ENCODE results near the gene PSMB3.

Gene PSMB3

DNA sequence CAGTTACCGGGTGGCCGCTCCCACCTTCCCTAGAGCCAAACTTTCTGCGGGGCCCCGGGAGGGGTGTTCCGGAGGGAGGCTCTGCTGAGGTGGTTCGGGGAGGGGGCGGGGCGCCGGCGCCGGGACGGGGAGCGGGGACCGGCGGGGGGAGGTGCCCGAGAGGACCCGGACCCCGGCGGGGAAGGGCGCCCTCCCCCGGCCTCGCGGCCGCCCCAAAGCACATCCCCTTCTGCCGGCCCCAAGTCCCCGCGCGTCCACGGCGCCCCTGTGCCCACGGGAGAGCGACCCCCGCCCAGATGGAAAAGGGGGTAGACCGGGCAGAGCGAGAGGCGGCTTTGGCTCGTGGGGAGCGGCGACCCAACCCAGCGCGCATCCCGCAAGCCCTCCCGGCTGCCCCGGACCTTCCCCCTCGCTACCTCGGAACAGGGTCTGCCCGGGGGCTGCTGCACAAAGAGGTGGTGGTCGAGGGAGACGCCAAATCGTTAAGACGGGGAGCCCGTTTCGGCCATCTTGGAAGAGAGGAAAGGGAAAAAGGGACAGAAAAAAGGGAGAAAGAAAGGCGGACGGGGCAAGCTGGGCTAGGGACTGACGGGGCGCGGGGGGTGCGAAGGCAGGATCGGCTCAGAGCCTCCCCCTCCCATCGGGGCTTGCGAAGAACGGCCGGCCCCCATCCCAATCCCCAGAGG lies 4.9 kb upstream of the PSMB3 start:
- no peak for TF ChIP-seq GATA3 (IDR thresholded peaks at IDR 0.05; ENCODE audit: low read depth, low read length)
- no peak for TF ChIP-seq GATA2 (IDR thresholded peaks at IDR 0.05; ENCODE audit: low read depth, low read length)

- TF ChIP-seq GATA2 (IDR thresholded peaks at IDR 0.05; ENCODE audit: low read depth, low read length) (no peak), GATA3 (IDR thresholded peaks at IDR 0.05; ENCODE audit: low read depth, low read length) (no peak)
These were observed 4.2 kb upstream of the PSMB3 start, which contains the start of gene PCGF2 for GRCh38 chr17:38748149-38748891. PCGF2 (minus strand) TSS chr17:38748336; CDS start chr17:38740402, 7,934 bp downstream.

DNA sequence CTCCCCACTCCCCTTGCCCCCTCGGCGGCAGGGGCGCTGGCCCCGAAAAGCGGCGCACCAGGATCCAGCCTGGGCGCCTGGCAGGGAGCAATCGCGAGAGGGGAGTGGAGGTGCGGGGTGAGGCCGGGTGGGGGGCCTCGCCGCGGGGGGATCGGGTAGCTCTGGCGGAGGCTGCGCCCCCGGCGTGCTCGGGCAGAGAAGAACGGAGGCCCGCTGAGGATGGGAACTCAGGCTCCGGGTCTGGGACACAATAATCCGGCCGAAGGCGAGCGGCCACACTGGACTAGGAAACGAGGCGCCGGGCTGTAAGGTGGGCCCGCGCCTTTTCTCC lies 3.7 kb upstream of the PSMB3 start:
- TF ChIP-seq GATA3 (IDR thresholded peaks at IDR 0.05; ENCODE audit: low read depth, low read length) (no peak), GATA2 (IDR thresholded peaks at IDR 0.05; ENCODE audit: low read depth, low read length) (no peak)

DNA sequence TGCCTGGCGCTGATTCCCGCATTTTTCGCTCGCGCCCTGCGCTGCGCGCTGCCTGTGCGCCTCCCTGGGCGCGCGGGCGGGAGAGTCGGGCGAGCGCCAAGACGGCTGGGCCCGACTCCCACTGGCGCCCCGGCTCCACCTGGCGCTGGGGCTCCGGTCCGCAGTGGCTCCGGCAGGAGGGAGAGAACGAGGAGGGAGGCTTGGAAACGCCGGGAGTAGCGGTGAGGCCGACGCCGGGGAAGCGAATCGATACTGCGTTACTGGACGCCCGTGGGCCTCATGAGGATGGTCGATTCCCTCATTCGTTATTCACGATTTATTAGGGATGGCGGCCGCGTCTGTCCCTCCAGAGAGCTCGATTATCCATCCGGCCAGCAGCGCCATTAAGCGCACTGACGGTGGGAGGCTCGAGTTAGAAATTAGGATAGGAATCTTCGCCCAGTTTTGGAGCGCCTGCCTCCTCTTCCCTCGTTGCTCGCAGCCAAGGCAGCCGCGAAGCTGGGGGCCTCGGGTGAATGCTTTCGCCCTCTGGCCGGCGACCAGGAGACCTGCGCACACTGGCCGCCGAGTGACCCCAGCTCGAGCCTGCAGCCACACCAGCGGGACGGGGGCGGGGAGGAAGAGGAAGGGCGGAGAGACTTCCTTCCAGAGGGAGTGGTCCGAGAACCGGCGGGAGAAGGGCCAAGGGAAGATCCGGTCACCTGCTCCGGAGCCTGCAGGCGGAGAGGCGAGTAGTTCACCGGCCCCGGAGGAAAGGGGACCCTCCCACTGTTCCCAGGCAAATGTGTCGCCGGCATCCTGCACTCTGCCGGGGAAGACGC lies 3.1 kb upstream of the PSMB3 start:
- TF ChIP-seq GATA3 (IDR thresholded peaks at IDR 0.05; ENCODE audit: low read depth, low read length) (no peak), GATA2 (IDR thresholded peaks at IDR 0.05; ENCODE audit: low read depth, low read length) (no peak)

DNA sequence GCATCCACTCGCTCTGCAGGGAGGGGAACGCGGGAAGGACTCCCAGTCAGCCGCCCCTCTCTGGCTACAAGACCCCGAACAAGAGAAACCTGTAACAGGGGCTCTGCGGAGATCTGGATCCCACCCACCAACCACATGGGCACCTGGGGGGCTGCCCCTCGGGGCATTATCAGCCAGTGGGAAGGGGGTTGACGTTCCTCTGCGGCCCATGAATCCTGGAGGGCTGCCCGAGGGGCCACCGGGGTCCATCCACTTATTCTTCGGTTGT lies 2.6 kb upstream of the PSMB3 start:
- TF ChIP-seq GATA3 (IDR thresholded peaks at IDR 0.05; ENCODE audit: low read depth, low read length) (no peak), GATA2 (IDR thresholded peaks at IDR 0.05; ENCODE audit: low read depth, low read length) (no peak)

DNA sequence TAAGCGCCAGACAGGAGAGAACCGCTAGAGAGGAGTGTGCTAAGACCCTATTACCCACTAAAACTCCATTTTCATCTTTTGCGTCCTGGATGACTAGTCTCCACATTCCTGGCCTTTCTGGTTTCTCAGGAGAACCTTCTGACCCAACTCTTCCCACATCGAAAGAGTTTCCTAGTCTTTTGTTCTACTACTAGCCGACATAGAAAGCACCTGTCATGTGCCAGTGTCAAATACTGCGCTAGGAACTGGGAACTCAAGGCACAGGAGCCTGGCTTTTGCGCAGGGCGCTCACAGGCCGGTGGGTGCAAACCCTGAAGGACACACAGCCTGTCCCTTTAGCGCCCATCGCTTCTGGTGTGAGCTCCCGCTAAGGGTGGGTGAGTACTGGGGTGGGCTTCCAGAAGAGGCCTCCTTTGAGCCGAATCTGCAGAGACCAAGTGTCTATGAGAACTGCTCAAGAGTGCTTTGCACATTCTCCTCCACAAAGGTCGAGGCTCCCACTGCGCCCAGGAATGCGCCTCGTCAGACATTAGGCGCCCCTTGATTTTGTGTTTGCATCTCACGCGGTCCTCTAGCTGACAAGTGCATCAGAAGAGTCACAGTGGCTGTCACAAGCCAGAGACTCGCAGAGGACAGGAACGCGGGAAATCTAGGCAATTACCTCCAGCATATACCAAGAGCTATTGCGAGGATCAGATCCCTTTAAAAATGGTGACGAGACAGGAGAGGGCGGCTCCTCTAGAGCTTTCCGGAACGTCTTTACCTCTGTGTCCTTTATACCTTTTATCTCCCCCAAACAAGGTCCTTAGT lies 2.0 kb upstream of the PSMB3 start:
- TF ChIP-seq GATA2 (IDR thresholded peaks at IDR 0.05; ENCODE audit: low read depth, low read length), result no peak
- TF ChIP-seq GATA3 (IDR thresholded peaks at IDR 0.05; ENCODE audit: low read depth, low read length), result no peak

GRCh38 chr17:38751144-38751807 lies 1.3 kb upstream of the PSMB3 start:
- TF ChIP-seq GATA3 (IDR thresholded peaks at IDR 0.05; ENCODE audit: low read depth, low read length), result no peak
- no peak for TF ChIP-seq GATA2 (IDR thresholded peaks at IDR 0.05; ENCODE audit: low read depth, low read length)

- no peak for TF ChIP-seq GATA2 (IDR thresholded peaks at IDR 0.05; ENCODE audit: low read depth, low read length)
- TF ChIP-seq GATA3 (IDR thresholded peaks at IDR 0.05; ENCODE audit: low read depth, low read length), result no peak
These were observed 683 bp upstream of the PSMB3 start for GRCh38 chr17:38751808-38752307.

DNA sequence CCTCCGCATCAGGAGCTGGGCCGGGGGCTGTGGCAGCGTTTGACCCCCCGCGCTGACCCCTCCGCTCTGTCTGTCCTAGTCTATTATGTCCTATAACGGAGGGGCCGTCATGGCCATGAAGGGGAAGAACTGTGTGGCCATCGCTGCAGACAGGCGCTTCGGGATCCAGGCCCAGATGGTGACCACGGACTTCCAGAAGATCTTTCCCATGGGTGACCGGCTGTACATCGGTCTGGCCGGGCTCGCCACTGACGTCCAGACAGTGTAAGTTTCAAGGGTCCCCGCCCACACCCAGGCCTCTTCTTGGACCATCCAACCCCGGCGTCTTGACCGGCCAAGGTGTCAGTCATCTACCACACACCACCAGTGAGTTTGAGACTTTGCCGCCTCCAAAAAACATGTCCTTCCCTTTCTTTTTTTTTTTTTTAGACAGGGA lies 548 bp downstream of the PSMB3 start:
- no peak for TF ChIP-seq GATA2 (IDR thresholded peaks at IDR 0.05; ENCODE audit: low read depth, low read length)
- no peak for TF ChIP-seq GATA3 (IDR thresholded peaks at IDR 0.05; ENCODE audit: low read depth, low read length)

- TF ChIP-seq GATA3 (IDR thresholded peaks at IDR 0.05; ENCODE audit: low read depth, low read length) (no peak), GATA2 (IDR thresholded peaks at IDR 0.05; ENCODE audit: low read depth, low read length) (no peak)
These were observed 9.1 kb downstream of the PSMB3 start for GRCh38 chr17:38761612-38762011.

DNA sequence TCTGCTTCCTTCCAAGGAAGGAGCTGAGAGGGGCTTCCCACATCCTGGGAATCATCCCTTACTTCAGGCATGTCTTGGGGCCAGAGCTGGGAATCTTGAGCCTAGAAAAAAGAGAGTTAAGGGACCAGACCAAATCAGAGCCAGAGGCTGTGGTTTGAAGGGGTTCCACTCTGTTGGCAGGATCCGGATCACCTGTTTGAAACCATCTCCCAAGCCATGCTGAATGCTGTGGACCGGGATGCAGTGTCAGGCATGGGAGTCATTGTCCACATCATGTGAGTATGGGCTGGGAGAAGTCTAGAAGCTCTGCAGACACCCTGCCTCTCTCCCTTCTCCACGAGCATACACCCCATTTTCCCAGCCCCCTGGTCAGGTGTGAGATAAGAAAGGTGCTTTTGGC lies 9.7 kb downstream of the PSMB3 start:
- TF ChIP-seq GATA3 (IDR thresholded peaks at IDR 0.05; ENCODE audit: low read depth, low read length), result no peak
- TF ChIP-seq GATA2 (IDR thresholded peaks at IDR 0.05; ENCODE audit: low read depth, low read length), result no peak

DNA sequence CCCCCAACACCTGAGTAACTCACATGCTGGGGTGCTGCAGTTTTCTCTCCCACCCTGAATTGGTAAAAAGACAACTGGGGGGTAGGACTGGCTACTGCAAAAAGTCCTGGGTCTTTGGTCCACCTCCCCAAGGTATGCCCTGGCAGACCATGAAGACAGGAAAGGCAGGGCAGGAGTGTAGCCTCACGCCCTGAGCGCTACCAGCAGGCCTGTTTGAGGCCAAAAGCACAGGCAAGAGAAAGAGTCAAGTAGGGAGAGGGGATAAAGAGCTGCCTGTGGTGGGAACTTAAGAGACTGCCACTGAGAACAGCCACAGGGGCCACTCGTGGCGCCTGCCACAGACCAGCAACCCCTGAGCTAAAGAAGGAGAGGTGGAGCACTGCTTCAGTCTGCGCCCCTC lies 13.8 kb downstream of the PSMB3 start:
- no peak for TF ChIP-seq GATA2 (IDR thresholded peaks at IDR 0.05; ENCODE audit: low read depth, low read length)
- TF ChIP-seq GATA3 (IDR thresholded peaks at IDR 0.05; ENCODE audit: low read depth, low read length), result no peak

- TF ChIP-seq GATA2 (IDR thresholded peaks at IDR 0.05; ENCODE audit: low read depth, low read length) (no peak), GATA3 (IDR thresholded peaks at IDR 0.05; ENCODE audit: low read depth, low read length) (no peak)
These were observed 15.9 kb downstream of the PSMB3 start for GRCh38 chr17:38768417-38768816.
